ENCODE results near the gene DTWD1. TPM values are rescaled to one million over a fixed set of nuclear protein-coding genes. Genes with fewer than 3 reads are reported as not detected.

DTWD1 gene
- polyA plus RNA-seq, 1 of the 3 experiments (the other 2 are of a cell fraction): 13.9 TPM

DNA sequence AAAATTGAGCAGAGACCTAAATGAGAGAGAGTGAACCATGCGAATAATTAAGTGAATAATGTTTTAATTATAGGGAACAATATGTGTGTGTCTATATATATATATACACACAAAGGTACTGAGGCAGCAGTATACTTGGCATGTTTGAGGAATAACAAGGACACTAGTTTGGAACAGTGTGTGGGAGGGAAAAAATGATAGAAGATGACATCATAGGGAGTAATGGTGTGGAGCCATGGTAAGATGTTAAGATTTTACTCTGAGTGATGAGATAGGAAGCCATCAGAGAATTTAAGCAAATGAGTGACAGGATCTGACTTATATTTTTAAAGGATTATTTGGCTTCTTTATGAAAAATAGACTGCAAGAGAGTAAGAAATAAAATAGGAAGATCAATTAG is 29.1 kb downstream of the DTWD1 start:
- H3K79me2 ChIP-seq (ENCODE audit: insufficient read depth): no peaks in the 10 kb centered on the region

More for the DNA sequence above, 29.1 kb downstream of the DTWD1 start:
- TF ChIP-seq NRF1 (IDR thresholded peaks at IDR 0.05; ENCODE audit: low read depth, low read length) (no peak), FOXJ3 (CRISPR knock-in tag; IDR thresholded peaks at IDR 0.05) (no peak), YY1 (IDR thresholded peaks at IDR 0.05; ENCODE audit: low read depth) (no peak), FOSL2 (IDR thresholded peaks at IDR 0.05; ENCODE audit: borderline replicate concordance, low read depth) (no peak), SMC3 (IDR thresholded peaks at IDR 0.05; ENCODE audit: low read depth, low read length) (no peak), SIN3A (IDR thresholded peaks at IDR 0.05; ENCODE audit: borderline replicate concordance, low read depth, low read length) (no peak), RXRA (IDR thresholded peaks at IDR 0.05; ENCODE audit: borderline replicate concordance, low read depth) (no peak), EP300 (IDR thresholded peaks at IDR 0.05; ENCODE audit: borderline replicate concordance in 1 of 2, low read depth in 1 of 2, low read length in 1 of 2) (no peak), GABPA (IDR thresholded peaks at IDR 0.05; ENCODE audit: low read depth) (no peak), JUND (IDR thresholded peaks at IDR 0.05) (no peak), FOXM1 (IDR thresholded peaks at IDR 0.05; ENCODE audit: low read depth) (no peak), RFX5 (IDR thresholded peaks at IDR 0.05; ENCODE audit: low read length) (no peak), CHD2 (IDR thresholded peaks at IDR 0.05; ENCODE audit: low read length, partially characterized antibody) (no peak)
- TF ChIP-seq, protein P1, sequence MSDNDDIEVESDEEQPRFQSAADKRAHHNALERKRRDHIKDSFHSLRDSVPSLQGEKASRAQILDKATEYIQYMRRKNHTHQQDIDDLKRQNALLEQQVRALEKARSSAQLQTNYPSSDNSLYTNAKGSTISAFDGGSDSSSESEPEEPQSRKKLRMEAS (IDR thresholded peaks at IDR 0.05; ENCODE audit: low read depth): no peak
- TF ChIP-seq, protein P2, sequence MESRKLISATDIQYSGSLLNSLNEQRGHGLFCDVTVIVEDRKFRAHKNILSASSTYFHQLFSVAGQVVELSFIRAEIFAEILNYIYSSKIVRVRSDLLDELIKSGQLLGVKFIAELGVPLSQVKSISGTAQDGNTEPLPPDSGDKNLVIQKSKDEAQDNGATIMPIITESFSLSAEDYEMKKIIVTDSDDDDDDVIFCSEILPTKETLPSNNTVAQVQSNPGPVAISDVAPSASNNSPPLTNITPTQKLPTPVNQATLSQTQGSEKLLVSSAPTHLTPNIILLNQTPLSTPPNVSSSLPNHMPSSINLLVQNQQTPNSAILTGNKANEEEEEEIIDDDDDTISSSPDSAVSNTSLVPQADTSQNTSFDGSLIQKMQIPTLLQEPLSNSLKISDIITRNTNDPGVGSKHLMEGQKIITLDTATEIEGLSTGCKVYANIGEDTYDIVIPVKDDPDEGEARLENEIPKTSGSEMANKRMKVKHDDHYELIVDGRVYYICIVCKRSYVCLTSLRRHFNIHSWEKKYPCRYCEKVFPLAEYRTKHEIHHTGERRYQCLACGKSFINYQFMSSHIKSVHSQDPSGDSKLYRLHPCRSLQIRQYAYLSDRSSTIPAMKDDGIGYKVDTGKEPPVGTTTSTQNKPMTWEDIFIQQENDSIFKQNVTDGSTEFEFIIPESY (IDR thresholded peaks at IDR 0.05; ENCODE audit: borderline replicate concordance, low read depth): no peak
- TF ChIP-seq, protein P3, sequence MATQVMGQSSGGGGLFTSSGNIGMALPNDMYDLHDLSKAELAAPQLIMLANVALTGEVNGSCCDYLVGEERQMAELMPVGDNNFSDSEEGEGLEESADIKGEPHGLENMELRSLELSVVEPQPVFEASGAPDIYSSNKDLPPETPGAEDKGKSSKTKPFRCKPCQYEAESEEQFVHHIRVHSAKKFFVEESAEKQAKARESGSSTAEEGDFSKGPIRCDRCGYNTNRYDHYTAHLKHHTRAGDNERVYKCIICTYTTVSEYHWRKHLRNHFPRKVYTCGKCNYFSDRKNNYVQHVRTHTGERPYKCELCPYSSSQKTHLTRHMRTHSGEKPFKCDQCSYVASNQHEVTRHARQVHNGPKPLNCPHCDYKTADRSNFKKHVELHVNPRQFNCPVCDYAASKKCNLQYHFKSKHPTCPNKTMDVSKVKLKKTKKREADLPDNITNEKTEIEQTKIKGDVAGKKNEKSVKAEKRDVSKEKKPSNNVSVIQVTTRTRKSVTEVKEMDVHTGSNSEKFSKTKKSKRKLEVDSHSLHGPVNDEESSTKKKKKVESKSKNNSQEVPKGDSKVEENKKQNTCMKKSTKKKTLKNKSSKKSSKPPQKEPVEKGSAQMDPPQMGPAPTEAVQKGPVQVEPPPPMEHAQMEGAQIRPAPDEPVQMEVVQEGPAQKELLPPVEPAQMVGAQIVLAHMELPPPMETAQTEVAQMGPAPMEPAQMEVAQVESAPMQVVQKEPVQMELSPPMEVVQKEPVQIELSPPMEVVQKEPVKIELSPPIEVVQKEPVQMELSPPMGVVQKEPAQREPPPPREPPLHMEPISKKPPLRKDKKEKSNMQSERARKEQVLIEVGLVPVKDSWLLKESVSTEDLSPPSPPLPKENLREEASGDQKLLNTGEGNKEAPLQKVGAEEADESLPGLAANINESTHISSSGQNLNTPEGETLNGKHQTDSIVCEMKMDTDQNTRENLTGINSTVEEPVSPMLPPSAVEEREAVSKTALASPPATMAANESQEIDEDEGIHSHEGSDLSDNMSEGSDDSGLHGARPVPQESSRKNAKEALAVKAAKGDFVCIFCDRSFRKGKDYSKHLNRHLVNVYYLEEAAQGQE (IDR thresholded peaks at IDR 0.05; ENCODE audit: low read depth, low read length): no peak
- TF ChIP-seq, protein P4, sequence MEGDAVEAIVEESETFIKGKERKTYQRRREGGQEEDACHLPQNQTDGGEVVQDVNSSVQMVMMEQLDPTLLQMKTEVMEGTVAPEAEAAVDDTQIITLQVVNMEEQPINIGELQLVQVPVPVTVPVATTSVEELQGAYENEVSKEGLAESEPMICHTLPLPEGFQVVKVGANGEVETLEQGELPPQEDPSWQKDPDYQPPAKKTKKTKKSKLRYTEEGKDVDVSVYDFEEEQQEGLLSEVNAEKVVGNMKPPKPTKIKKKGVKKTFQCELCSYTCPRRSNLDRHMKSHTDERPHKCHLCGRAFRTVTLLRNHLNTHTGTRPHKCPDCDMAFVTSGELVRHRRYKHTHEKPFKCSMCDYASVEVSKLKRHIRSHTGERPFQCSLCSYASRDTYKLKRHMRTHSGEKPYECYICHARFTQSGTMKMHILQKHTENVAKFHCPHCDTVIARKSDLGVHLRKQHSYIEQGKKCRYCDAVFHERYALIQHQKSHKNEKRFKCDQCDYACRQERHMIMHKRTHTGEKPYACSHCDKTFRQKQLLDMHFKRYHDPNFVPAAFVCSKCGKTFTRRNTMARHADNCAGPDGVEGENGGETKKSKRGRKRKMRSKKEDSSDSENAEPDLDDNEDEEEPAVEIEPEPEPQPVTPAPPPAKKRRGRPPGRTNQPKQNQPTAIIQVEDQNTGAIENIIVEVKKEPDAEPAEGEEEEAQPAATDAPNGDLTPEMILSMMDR (IDR thresholded peaks at IDR 0.05): no peak
- TF ChIP-seq, protein P5, sequence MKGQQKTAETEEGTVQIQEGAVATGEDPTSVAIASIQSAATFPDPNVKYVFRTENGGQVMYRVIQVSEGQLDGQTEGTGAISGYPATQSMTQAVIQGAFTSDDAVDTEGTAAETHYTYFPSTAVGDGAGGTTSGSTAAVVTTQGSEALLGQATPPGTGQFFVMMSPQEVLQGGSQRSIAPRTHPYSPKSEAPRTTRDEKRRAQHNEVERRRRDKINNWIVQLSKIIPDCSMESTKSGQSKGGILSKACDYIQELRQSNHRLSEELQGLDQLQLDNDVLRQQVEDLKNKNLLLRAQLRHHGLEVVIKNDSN (IDR thresholded peaks at IDR 0.05; ENCODE audit: borderline replicate concordance, low read depth): no peak
- TF ChIP-seq, protein P6, sequence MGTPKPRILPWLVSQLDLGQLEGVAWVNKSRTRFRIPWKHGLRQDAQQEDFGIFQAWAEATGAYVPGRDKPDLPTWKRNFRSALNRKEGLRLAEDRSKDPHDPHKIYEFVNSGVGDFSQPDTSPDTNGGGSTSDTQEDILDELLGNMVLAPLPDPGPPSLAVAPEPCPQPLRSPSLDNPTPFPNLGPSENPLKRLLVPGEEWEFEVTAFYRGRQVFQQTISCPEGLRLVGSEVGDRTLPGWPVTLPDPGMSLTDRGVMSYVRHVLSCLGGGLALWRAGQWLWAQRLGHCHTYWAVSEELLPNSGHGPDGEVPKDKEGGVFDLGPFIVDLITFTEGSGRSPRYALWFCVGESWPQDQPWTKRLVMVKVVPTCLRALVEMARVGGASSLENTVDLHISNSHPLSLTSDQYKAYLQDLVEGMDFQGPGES (IDR thresholded peaks at IDR 0.05; ENCODE audit: low read depth, low read length): no peak
- TF ChIP-seq, protein P7, sequence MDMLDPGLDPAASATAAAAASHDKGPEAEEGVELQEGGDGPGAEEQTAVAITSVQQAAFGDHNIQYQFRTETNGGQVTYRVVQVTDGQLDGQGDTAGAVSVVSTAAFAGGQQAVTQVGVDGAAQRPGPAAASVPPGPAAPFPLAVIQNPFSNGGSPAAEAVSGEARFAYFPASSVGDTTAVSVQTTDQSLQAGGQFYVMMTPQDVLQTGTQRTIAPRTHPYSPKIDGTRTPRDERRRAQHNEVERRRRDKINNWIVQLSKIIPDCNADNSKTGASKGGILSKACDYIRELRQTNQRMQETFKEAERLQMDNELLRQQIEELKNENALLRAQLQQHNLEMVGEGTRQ (IDR thresholded peaks at IDR 0.05; ENCODE audit: borderline replicate concordance, low read depth, low read length): no peak
- H3K36me3 ChIP-seq (replicated peaks in 1 of 2; ENCODE audit: control insufficient read depth in 1 of 2, insufficient read depth in 2 of 2, low read length in 1 of 2): peaks cover 0 to 8% of the 10 kb centered on the region in 2 experiments
- ChIA-PET CTCF (no interaction called here), POLR2A (no interaction called here)
- no peak for DNase-seq
- no peaks in the 10 kb centered on the region for H3K27me3 ChIP-seq (ENCODE audit: insufficient read depth)
- H3K4me1 ChIP-seq (ENCODE audit: control insufficient read depth in 1 of 2, insufficient read depth in 2 of 2, low read depth in 1 of 2, low read length in 1 of 2): peaks cover 3 to 10% of the 10 kb centered on the region in 2 experiments; a peak in 1 of 4 replicates
- no peak overlapping the region for H3K27ac ChIP-seq (ENCODE audit: low read depth in 2 of 2, low read length in 1 of 2)
- no peak overlapping the region for H3K4me2 ChIP-seq
- H3K9me2 ChIP-seq: no peaks in the 10 kb centered on the region
- H3K4me3 ChIP-seq (ENCODE audit: low read depth in 2 of 2, low read length in 1 of 2): no peak overlapping the region
- no peaks in the 10 kb centered on the region; the same call in 1 of the 2 replicates for H3K9me3 ChIP-seq
- H4K20me1 ChIP-seq (ENCODE audit: insufficient read depth): no peaks in the 10 kb centered on the region
- no peak overlapping the region for H2AFZ ChIP-seq (ENCODE audit: low read depth)
- H3F3A ChIP-seq (replicated peaks; ENCODE audit: insufficient read depth): no peaks in the 10 kb centered on the region
- WGBS (ENCODE audit: low lambda C conversion rate): 100% methylated on average over 1 of the region's 1 CpG
- H3K9ac ChIP-seq: no peak overlapping the region

Data from SK-N-SH (cell line).